Stimulated activated effector memory CD8-positive, alpha-beta T cell treated with anti-CD3 and anti-CD28 coated beads, Interleukin-12 subunit alpha, Interleukin-12 subunit beta, amount 100 ng/mL, for 72 hours (primary cell): Measurements from ENCODE around the gene WDR91.
"Not testable (repeated sequence)": the region's sequence is repeated elsewhere in the genome, so short reads cannot be mapped to it uniquely, and the experiment has no call there.

Experiments used
- ATAC-seq: fragments of 150-1000 bp; cut with Tn5 transposase; 2 replicates; pipeline ENCODE4 v1.10.0; 2021
- DNase-seq, 2 donors: peaks; one replicate each; pipeline ENCODE4 v3.0.0; 2021 to 2022; ENCODE audit warnings: low spot score in 2 of 2
- H3K27ac Mint-ChIP-seq: one replicate; pipeline ENCODE4 v1.8.0; 2022; ENCODE audit warnings: mild to moderate bottlenecking, mixed read lengths
- H3K36me3 Mint-ChIP-seq: one replicate; pipeline ENCODE4 v1.8.0; 2022; ENCODE audit warnings: mild to moderate bottlenecking, mixed read lengths
- H3K4me1 Mint-ChIP-seq: one replicate; pipeline ENCODE4 v1.8.0; 2022; ENCODE audit warnings: mixed read lengths
- H3K4me3 Mint-ChIP-seq: one replicate; pipeline ENCODE4 v1.8.0; 2022; ENCODE audit warnings: mild to moderate bottlenecking, mixed read lengths
- H3K9me3 Mint-ChIP-seq: one replicate; pipeline ENCODE4 v1.8.0; 2022; ENCODE audit warnings: mixed read lengths

The WDR91 gene

GRCh38 chr7:135181929-135182678, 29.2 kb downstream of the WDR91 start:
- peaks cover 37% of the 10 kb centered on the region for H3K36me3 Mint-ChIP-seq
- H3K4me3 Mint-ChIP-seq, result no peak overlapping the region
- H3K9me3 Mint-ChIP-seq, result peaks cover 18% of the 10 kb centered on the region
- H3K4me1 Mint-ChIP-seq, result peaks cover 7% of the 10 kb centered on the region
- ATAC-seq, result no peak
- no peak overlapping the region for H3K27ac Mint-ChIP-seq
- DNase-seq, result no peak

- H3K4me3 Mint-ChIP-seq, result no peak overlapping the region
- peaks cover 18% of the 10 kb centered on the region for H3K9me3 Mint-ChIP-seq
- peaks cover 29% of the 10 kb centered on the region for H3K36me3 Mint-ChIP-seq
- peaks cover under 1% of the 10 kb centered on the region for H3K4me1 Mint-ChIP-seq
- ATAC-seq (no peak), DNase-seq (no peak)
- no peak overlapping the region for H3K27ac Mint-ChIP-seq
These were observed 29.9 kb downstream of the WDR91 start for GRCh38 chr7:135181261-135181928.

DNA sequence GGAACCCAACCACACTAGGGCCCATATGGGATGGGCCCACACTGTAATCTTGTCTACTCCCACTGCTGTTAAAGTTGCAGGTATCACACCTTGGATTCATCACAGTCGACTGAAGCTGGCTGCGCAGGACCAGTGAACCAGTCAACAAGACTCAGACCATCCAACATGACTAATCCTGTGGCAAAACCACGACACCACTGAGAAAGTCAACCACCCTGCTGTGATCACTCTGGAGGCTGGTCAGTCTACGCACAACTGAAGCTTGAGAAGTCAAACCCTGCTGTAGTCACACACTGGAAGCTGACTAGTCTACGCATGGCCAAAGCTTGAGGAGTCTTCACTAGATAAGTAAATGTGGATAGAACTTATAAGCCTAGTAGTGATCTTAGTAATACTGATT, 31.2 kb downstream of the WDR91 start:
- ATAC-seq, result peak; percentile 86
- DNase-seq, result no peak
- Mint-ChIP-seq H3K4me1 (no peaks in the 10 kb centered on the region), H3K27ac (no peak overlapping the region), H3K9me3 (peaks cover 18% of the 10 kb centered on the region), H3K36me3 (peaks cover 17% of the 10 kb centered on the region), H3K4me3 (no peak overlapping the region)

DNA sequence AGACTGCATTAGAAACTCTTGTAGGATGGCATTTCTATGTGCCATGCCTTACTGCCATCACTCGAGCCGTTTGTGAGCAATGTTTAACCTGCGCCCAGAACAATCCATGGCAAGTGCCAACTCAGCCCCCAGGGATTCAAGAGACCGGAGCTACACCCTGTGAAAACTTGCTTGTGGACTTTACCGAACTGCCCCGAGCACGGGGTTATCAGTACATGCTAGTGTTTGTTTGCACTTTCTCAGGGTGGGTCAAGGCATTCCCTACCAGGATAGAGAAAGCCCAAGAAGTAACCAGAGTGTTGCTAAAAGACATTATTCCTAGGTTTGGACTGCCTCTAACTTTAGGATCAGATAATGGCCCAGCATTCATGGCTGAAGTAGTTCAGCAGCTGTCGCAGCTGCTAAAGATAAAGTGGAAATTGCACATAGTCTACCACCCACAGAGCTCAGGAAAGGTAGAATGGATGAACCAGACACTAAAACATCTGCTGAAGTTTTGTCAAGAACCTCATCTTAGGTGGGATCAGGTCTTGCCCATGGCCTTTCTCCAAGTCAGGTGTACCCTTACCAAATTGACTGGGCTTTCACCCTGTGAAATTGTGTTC, 31.9 kb downstream of the WDR91 start:
- ATAC-seq (no peak), DNase-seq (no peak)
- Mint-ChIP-seq H3K36me3 (peaks cover 12% of the 10 kb centered on the region), H3K4me1 (no peaks in the 10 kb centered on the region), H3K4me3 (no peak overlapping the region), H3K27ac (no peak overlapping the region), H3K9me3 (peaks cover 18% of the 10 kb centered on the region)

GRCh38 chr7:135178364-135178763, 33.0 kb downstream of the WDR91 start:
- no peak overlapping the region for H3K4me3 Mint-ChIP-seq
- peaks cover 9% of the 10 kb centered on the region for H3K36me3 Mint-ChIP-seq

DNA sequence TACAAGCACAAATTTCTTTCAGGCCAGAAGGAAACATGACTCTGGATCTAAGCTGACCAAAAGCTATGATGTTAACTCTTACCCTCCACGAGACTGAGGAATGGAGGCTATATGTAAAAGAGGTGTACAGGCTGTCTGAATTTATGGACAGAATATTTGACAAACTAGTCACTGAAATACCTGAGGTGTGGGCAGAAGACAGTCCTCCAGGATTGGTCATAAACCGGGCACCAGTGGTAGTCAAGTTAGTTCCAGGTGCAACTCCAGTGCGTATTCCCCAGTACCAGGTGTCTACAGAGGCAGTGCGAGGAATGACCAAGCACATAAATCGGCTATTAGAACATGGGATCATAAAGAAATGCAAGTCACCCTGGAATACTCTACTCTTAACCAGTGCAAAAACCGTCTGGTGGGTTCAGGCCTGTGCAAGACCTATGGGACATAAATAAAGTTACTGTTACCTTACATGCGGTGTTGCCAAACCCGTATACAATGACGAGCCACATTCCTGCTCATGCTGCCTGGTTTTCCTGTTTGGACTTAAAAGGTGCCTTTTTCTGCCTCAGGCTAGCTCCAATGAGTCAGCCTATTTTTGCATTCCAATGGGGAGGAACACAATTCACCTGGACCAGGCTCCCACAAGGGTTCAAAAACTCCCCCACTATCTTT, 34.2 kb downstream of the WDR91 start:
- no peak for ATAC-seq
- no peak overlapping the region for H3K27ac Mint-ChIP-seq
- peaks cover 3% of the 10 kb centered on the region for H3K36me3 Mint-ChIP-seq
- H3K4me1 Mint-ChIP-seq, result peaks cover 3% of the 10 kb centered on the region
- DNase-seq, result no peak
- H3K4me3 Mint-ChIP-seq, result no peak overlapping the region
- H3K9me3 Mint-ChIP-seq, result peaks cover 8% of the 10 kb centered on the region

More at GRCh38 chr7:135178364-135178763, 33.0 kb downstream of the WDR91 start:
- DNase-seq (no peak), ATAC-seq (no peak)
- no peak overlapping the region for H3K27ac Mint-ChIP-seq
- H3K4me1 Mint-ChIP-seq, result no peaks in the 10 kb centered on the region
- H3K9me3 Mint-ChIP-seq, result peaks cover 13% of the 10 kb centered on the region

DNA sequence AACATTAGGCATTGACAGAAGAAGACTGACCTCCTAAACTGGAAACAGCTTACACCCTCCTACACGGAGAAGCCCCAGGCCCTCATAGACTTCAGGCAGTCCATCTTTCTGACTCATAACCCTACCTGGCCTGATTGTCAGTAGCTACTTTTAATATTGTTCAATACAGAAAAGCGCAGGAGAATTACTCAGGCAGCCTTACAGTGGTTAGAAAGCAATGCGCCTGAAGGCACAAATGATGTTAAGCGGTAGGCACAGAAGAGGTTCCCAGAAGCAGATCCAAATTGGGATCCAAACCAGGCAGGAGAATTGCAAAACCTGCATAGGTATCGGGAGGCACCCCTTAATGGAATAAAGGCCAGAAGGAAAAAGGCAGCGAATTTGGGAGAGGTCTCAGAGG, 35.4 kb downstream of the WDR91 start:
- H3K27ac Mint-ChIP-seq, result no peak overlapping the region
- peaks cover 2% of the 10 kb centered on the region for H3K9me3 Mint-ChIP-seq
- peaks cover 7% of the 10 kb centered on the region for H3K36me3 Mint-ChIP-seq
- no peak for ATAC-seq
- H3K4me1 Mint-ChIP-seq, result peaks cover 8% of the 10 kb centered on the region
- no peak overlapping the region for H3K4me3 Mint-ChIP-seq
- DNase-seq, result no peak

DNA sequence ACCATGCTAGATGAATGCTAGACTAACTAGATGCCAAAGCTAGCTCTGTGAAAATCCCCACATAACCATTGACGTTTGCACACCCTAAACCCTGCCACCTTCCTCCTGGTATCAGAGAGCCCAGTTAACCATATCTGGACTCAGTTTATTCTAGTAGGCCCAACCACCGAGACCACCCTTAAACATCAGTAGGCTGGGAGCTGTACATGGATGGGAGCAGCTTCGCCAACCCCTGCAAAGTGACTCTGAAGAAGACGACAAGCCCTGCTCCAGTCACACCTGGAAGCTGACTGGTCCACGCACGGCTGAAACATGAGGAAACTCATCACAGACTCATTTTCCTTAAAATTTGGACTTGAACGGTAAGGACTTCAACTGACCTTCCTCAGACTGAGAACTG, 36.4 kb downstream of the WDR91 start:
- no peak for ATAC-seq
- Mint-ChIP-seq H3K4me1 (peaks cover 12% of the 10 kb centered on the region), H3K36me3 (peaks cover 14% of the 10 kb centered on the region), H3K27ac (no peak overlapping the region), H3K9me3 (no peaks in the 10 kb centered on the region), H3K4me3 (no peak overlapping the region)
- DNase-seq, result no peak

- not testable (repeated sequence) for H3K9me3 Mint-ChIP-seq, ATAC-seq, H3K4me3 Mint-ChIP-seq, H3K27ac Mint-ChIP-seq, DNase-seq
- peaks cover 24% of the 10 kb centered on the region for H3K36me3 Mint-ChIP-seq
- peaks cover 21% of the 10 kb centered on the region for H3K4me1 Mint-ChIP-seq
These were observed 37.4 kb downstream of the WDR91 start for GRCh38 chr7:135173916-135174315.

GRCh38 chr7:135171581-135172291, 39.6 kb downstream of the WDR91 start:
- ATAC-seq, H3K9me3 Mint-ChIP-seq, DNase-seq: not testable (repeated sequence)
- Mint-ChIP-seq H3K4me3 (peak overlapping the region; percentile 93), H3K36me3 (peaks cover 40% of the 10 kb centered on the region), H3K27ac (peak overlapping the region; percentile 98), H3K4me1 (peaks cover 43% of the 10 kb centered on the region)

- Mint-ChIP-seq H3K4me3 (peak overlapping the region; percentile 93), H3K36me3 (peaks cover 47% of the 10 kb centered on the region), H3K4me1 (peaks cover 50% of the 10 kb centered on the region), H3K27ac (peak overlapping the region; percentile 98)
- not testable (repeated sequence) for DNase-seq, ATAC-seq, H3K9me3 Mint-ChIP-seq
These were observed 40.3 kb downstream of the WDR91 start for GRCh38 chr7:135170998-135171481.

DNA sequence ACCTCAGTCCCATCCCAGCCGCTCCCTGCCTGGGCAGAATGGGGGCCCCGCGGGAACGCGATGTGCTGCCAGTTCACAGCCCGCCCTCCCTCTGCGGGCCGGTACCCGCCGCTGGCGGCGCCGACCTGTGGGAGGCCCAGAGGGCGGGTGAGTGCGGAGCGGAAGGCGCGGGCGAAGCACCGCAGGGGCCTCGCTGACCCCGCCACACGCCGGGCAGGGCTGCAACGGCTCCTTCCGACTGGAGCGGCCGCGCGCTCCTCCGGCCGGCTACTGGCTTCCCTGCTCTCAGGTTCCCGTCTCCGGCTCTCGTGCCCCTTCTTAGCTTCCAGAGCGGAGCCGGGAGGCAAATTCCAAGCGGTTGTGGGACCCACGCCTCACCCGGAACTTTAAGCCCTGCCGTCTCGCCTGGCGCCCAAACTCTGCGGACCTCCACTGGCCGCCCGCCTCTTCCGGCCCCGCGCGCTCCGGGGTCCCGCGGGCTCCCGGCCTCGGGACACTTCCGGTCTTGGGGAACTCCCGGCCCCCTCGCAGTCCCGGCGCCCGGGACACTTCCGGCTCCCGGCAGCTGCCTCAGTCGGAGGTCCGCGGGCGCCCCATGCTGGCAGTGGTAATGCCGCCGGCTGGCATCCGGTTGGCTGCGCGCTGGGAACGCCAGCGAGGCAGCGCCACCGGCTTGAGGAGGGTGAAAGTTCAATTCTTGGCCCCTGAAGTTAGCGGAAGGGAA, 40.9 kb downstream of the WDR91 start, which contains the start of gene CYREN:
Gene CYREN (minus strand): TSS at position 434 of the 724 bp plus-strand sequence. CDS start 1,785 bp downstream, outside the sequence.
- peaks cover 53% of the 10 kb centered on the region for H3K36me3 Mint-ChIP-seq
- peak within 1 kb of the TSS; percentile 93 for H3K4me3 Mint-ChIP-seq
- peaks cover 56% of the 10 kb centered on the region for H3K4me1 Mint-ChIP-seq
- ATAC-seq, result peak; percentile 89
- peak within 1 kb of the TSS; percentile 98 for H3K27ac Mint-ChIP-seq
- H3K9me3 Mint-ChIP-seq, result no peaks in the 10 kb centered on the region
- DNase-seq, result peak; percentile 84 to 91

- Mint-ChIP-seq H3K36me3 (peaks cover 59% of the 10 kb centered on the region), H3K4me1 (peaks cover 61% of the 10 kb centered on the region)
These were observed 41.4 kb downstream of the WDR91 start for GRCh38 chr7:135169964-135170273.

More at GRCh38 chr7:135169964-135170273, 41.4 kb downstream of the WDR91 start:
- no peak for ATAC-seq
- Mint-ChIP-seq H3K9me3 (no peaks in the 10 kb centered on the region), H3K27ac (peak overlapping the region; percentile 98), H3K4me3 (peak overlapping the region; percentile 93)
- DNase-seq, result no peak
